HCT116 (cell line): ENCODE measurements around the gene RORB.

Source experiments
- EZH2phosphoT487 ChIP-seq: fragments of 200-600 bp; IDR thresholded peaks from 2 replicates; pipeline ENCODE4 v1.6.1; 2018; ENCODE audit warnings: antibody characterized with exemption, borderline replicate concordance
- POLR2A ChIP-seq: IDR thresholded peaks from 2 replicates; pipeline ENCODE4 v1.7.0; 2011; ENCODE audit warnings: borderline replicate concordance; ENCODE audit not compliant: insufficient read depth, insufficient read length; ENCODE audit errors: extremely low read depth
- POLR2AphosphoS5 ChIP-seq: IDR thresholded peaks from 2 replicates; pipeline ENCODE4 v1.6.1; 2011; ENCODE audit warnings: mild to moderate bottlenecking, low read depth, low read length, moderate library complexity
- SP1 ChIP-seq: IDR thresholded peaks from 2 replicates; pipeline ENCODE4 v1.6.1; 2012; ENCODE audit warnings: low read depth
- ZNF274 ChIP-seq: fragments of 200-500 bp; sonication (Bioruptor generic); IDR thresholded peaks from 2 replicates; pipeline ENCODE4 v1.6.1; 2014; ENCODE audit warnings: mild to moderate bottlenecking, low read depth, low read length, inconsistent platforms
- TF ChIP-seq, protein P1 (sequence below), 3 experiments: fragments of 200-600 bp in 1 of 3; sonication (generic) in 1 of 3; IDR thresholded peaks in 2 of 3; conservative IDR thresholded peaks in 1 of 3; 2 replicates each; pipeline ENCODE4 v1.5.1; 2012 to 2017; ENCODE audit warnings: low read depth in 2 of 3, low read length in 2 of 3, antibody characterized with exemption in 1 of 3, borderline replicate concordance in 1 of 3, control low read depth in 1 of 3, mild to moderate bottlenecking in 1 of 3, mixed read lengths in 1 of 3, mixed run types in 1 of 3, moderate library complexity in 1 of 3; ENCODE audit not compliant: insufficient read depth in 1 of 3
- TF ChIP-seq, protein P2 (sequence below): IDR thresholded peaks from 2 replicates; pipeline ENCODE4 v1.6.1; 2012

DNA sequence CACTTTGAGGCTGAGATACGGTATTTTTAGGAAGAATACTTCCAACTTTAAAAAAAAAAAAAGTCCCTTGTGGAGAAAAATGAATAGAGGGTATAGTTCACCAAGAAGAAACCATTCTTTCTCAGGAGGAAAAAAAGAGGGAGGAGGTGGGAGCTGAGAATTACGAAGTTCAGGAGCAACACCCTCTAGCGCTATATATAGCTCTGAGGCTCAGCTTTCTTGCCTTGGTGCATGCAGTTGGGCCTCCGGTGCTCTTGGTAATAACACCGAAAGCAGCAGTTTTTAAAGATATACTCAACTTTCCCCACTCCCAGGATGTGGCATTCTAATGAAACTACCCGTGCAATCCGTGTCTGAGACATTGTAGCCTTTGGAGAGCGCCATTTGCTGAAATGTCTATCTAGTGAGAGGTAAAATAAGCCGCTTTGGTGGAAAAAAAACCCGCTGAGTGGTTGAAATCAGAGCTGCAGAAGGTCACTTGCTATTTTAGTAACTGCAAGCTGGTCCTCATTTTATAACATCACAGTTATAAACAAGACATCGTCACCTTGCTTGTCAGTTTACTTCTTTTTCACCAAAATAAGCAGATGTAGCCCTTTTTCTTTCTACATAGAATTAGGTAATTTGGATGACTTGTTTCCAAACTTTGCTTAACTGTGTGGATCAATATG lies 156.4 kb downstream of the RORB start:
- TF ChIP-seq, protein P1, sequence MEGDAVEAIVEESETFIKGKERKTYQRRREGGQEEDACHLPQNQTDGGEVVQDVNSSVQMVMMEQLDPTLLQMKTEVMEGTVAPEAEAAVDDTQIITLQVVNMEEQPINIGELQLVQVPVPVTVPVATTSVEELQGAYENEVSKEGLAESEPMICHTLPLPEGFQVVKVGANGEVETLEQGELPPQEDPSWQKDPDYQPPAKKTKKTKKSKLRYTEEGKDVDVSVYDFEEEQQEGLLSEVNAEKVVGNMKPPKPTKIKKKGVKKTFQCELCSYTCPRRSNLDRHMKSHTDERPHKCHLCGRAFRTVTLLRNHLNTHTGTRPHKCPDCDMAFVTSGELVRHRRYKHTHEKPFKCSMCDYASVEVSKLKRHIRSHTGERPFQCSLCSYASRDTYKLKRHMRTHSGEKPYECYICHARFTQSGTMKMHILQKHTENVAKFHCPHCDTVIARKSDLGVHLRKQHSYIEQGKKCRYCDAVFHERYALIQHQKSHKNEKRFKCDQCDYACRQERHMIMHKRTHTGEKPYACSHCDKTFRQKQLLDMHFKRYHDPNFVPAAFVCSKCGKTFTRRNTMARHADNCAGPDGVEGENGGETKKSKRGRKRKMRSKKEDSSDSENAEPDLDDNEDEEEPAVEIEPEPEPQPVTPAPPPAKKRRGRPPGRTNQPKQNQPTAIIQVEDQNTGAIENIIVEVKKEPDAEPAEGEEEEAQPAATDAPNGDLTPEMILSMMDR (IDR thresholded peaks at IDR 0.05 in 2 of 3, conservative IDR thresholded peaks at IDR 0.05 in 1 of 3; ENCODE audit: borderline replicate concordance in 1 of 3, insufficient read depth in 1 of 3, low read depth in 2 of 3, low read length in 2 of 3): no peak
- TF ChIP-seq POLR2A (no peak), EZH2phosphoT487 (no peak), POLR2AphosphoS5 (no peak), ZNF274 (no peak), SP1 (no peak)
- TF ChIP-seq, protein P2, sequence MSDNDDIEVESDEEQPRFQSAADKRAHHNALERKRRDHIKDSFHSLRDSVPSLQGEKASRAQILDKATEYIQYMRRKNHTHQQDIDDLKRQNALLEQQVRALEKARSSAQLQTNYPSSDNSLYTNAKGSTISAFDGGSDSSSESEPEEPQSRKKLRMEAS: no peak
